Nephron progenitor cell (in vitro differentiated cells): ENCODE measurements around the gene TRIM17.

Source experiments
- DNase-seq: peaks from one replicate; pipeline ENCODE4 v3.0.0; 2021
- H3K27ac Mint-ChIP-seq: 2 replicates; pipeline ENCODE4 v1.8.0; 2021; ENCODE audit warnings: mild to moderate bottlenecking, moderate library complexity, mixed read lengths
- H3K27me3 Mint-ChIP-seq: 2 replicates; pipeline ENCODE4 v1.8.0; 2021; ENCODE audit warnings: mild to moderate bottlenecking, low read depth, mixed read lengths; ENCODE audit not compliant: poor library complexity
- H3K36me3 Mint-ChIP-seq: 2 replicates; pipeline ENCODE4 v1.8.0; 2021; ENCODE audit warnings: low read depth, mixed read lengths
- H3K4me1 Mint-ChIP-seq: 2 replicates; pipeline ENCODE4 v1.8.0; 2021; ENCODE audit warnings: mixed read lengths
- H3K4me3 Mint-ChIP-seq: 2 replicates; pipeline ENCODE4 v1.8.0; 2021; ENCODE audit warnings: mild to moderate bottlenecking, moderate library complexity, mixed read lengths
- H3K9me3 Mint-ChIP-seq: 2 replicates; pipeline ENCODE4 v1.8.0; 2021; ENCODE audit warnings: mild to moderate bottlenecking, moderate library complexity, mixed read lengths
- TF ChIP-seq, protein P1 (sequence below): fragments of 200-600 bp; sonication (generic); IDR thresholded peaks from 2 replicates; pipeline ENCODE4 v1.5.0; 2021; ENCODE audit warnings: antibody characterized with exemption

Gene TRIM17

DNA sequence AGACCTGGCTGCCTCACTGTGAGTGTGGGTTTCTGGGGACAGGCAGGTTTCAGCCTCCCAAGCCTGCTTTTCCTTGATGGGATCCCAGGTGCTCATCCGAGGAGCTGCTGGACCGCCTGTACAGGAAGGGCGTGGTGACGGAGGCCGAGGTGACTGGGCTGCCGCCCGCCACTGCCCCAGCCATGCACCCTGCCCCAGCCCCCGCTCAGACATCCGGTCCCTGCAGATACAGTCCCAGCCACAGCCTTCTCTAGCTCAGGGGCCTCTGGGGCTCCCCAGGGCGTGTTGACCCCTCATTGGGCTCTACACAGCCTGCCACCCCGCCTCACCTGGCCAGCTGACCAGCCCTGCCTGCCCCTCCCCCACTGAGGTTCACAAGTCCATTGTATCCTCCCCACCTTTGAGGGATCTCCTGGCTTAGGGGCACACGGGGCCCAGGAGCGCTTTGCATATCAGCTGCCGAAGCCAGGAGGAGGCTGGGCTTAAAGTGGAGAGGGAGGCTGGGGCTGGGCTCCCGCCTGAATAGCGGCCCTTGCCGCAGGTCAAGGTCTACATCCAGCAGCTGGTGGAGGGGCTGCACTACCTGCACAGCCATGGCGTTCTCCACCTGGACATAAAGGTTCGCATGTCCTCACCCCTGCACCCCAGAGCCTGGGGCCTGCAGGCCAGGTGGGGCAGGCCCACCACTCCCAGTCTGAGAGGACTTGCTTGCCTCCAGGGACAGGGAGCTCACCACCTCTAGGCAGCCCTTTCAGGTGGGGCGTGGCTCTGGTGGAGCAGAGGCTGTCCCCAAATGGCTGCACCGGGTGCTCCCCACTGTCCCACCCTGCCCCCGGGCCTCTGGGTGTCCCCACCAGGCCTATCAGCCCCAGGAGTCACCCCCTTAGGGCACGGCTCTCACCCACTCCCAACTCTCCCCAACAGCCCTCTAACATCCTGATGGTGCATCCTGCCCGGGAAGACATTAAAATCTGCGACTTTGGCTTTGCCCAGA lies 48.6 kb downstream of the TRIM17 start:
- peaks cover 8% of the 10 kb centered on the region for H3K4me1 Mint-ChIP-seq
- H3K27me3 Mint-ChIP-seq, result no peaks in the 10 kb centered on the region
- H3K36me3 Mint-ChIP-seq, result no peaks in the 10 kb centered on the region
- DNase-seq, result no peak
- no peak overlapping the region for H3K27ac Mint-ChIP-seq
- TF ChIP-seq, protein P1, sequence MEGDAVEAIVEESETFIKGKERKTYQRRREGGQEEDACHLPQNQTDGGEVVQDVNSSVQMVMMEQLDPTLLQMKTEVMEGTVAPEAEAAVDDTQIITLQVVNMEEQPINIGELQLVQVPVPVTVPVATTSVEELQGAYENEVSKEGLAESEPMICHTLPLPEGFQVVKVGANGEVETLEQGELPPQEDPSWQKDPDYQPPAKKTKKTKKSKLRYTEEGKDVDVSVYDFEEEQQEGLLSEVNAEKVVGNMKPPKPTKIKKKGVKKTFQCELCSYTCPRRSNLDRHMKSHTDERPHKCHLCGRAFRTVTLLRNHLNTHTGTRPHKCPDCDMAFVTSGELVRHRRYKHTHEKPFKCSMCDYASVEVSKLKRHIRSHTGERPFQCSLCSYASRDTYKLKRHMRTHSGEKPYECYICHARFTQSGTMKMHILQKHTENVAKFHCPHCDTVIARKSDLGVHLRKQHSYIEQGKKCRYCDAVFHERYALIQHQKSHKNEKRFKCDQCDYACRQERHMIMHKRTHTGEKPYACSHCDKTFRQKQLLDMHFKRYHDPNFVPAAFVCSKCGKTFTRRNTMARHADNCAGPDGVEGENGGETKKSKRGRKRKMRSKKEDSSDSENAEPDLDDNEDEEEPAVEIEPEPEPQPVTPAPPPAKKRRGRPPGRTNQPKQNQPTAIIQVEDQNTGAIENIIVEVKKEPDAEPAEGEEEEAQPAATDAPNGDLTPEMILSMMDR, result no peak
- no peaks in the 10 kb centered on the region for H3K9me3 Mint-ChIP-seq
- H3K4me3 Mint-ChIP-seq, result no peak overlapping the region

DNA sequence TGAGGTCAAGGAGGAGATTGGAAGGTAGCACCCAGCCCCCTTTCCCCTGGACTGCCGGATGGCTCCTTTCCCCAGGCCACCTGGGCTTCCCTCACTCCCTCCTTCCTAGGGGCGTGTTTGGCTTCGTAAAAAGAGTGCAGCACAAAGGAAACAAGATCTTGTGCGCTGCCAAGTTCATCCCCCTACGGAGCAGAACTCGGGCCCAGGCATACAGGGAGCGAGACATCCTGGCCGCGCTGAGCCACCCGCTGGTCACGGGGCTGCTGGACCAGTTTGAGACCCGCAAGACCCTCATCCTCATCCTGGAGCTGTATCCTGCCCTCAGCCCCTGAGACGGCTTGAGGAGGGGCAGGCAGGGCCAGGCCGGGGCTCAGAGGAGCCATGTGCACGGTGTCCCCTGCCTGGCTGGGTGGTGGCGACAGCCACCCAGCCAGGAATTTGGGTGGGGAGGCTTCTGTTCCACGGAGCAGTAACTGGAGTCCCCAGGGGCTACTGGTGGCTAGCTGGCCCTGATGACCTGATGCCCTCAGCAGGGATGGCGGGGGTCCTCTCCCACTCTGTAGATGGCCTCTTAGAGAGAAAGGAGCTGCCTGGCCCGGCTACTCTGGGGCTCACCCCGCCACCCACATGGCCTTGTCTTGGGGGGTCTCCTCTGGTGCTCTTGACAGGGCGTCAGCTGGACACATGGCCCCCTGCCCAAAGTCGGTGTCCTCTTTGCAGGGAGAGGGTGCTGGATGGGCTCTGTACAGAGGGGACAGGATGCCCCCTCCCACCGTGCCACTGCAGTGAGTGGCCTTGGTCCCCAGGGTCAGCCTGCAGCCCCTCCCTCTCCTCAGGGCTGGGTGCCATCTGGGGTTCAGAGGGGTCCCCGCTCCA lies 49.6 kb downstream of the TRIM17 start:
- Mint-ChIP-seq H3K27ac (no peak overlapping the region), H3K36me3 (no peaks in the 10 kb centered on the region), H3K4me3 (no peak overlapping the region), H3K27me3 (no peaks in the 10 kb centered on the region), H3K4me1 (peaks cover 8% of the 10 kb centered on the region), H3K9me3 (no peaks in the 10 kb centered on the region)
- no peak for DNase-seq
- TF ChIP-seq, protein P1, result no peak

DNA sequence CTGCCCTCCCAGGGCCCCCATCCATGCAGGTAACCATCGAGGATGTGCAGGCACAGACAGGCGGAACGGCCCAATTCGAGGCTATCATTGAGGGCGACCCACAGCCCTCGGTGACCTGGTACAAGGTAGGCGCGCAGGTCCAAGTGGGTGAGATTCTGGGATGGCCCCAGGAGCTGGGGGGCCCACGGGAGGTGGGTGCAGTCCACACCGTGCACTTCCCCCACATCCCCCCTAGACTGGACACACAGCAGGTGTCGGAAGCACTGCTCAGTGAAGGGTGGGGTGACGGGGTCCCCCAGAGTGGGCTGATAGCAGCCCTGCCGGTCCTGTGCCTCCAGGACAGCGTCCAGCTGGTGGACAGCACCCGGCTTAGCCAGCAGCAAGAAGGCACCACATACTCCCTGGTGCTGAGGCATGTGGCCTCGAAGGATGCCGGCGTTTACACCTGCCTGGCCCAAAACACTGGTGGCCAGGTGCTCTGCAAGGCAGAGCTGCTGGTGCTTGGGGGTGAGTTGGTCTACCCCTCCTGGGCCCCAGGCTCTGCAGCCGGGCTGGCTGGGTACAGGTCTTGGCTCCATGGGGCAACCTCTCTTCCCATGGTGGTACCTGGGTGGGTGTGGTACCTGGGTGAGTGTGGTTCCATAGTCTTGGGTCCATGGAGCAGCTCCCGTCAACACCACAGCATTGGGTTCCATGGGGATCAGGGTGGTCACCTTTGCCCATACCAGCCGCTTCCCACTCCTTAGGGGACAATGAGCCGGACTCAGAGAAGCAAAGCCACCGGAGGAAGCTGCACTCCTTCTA lies 50.4 kb downstream of the TRIM17 start:
- no peak for DNase-seq
- TF ChIP-seq, protein P1, result no peak
- no peaks in the 10 kb centered on the region for H3K36me3 Mint-ChIP-seq
- no peak overlapping the region for H3K4me3 Mint-ChIP-seq
- no peak overlapping the region for H3K27ac Mint-ChIP-seq
- H3K9me3 Mint-ChIP-seq, result no peaks in the 10 kb centered on the region
- H3K27me3 Mint-ChIP-seq, result no peaks in the 10 kb centered on the region
- peaks cover 8% of the 10 kb centered on the region for H3K4me1 Mint-ChIP-seq

DNA sequence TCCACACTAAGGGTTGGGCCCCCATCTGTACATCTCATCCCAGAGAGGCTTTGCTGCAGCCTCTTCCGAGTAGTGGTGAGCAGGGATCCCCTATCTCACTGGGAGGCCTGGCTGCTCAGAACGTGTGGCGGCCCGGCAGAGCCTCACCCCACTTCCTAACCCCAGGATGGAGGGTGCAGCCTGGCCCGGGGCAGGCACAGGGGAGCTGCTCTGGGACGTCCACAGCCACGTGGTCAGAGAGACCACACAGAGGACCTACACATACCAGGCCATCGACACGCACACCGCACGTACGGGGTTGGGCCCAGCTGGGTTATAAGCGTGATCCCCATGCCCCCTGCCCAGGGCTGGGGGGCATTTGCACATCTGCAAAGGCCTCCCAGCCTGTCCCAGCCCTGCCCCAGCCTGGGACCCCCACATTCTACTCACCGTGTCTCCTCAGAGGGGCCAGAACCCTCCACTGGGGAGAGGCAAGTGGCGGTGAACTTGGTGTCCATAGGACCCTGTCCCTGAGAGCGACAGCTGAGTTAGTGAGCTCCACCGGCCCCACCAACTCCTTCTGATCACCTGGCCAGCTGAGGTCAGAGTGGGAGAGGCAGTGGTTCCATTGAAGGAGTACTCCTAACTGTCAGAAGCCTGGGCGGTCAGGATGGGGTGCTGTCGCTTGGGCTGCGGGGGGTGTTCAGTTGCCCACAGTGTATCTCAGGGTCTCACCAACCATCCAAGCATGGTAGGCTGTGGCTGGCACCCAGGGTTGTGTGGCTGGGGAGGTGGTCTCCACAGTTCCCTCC lies 51.2 kb downstream of the TRIM17 start:
- DNase-seq, result no peak

More for the DNA sequence above, 51.2 kb downstream of the TRIM17 start:
- Mint-ChIP-seq H3K36me3 (no peaks in the 10 kb centered on the region), H3K4me1 (peaks cover 8% of the 10 kb centered on the region), H3K27me3 (no peaks in the 10 kb centered on the region), H3K4me3 (no peak overlapping the region), H3K9me3 (no peaks in the 10 kb centered on the region), H3K27ac (no peak overlapping the region)
- TF ChIP-seq, protein P1, result no peak
